Sigmoid colon (tissue), 4 donors: ENCODE data around the gene RNF113A.

Experiments used
- CTCF ChIP-seq, 4 experiments: fragments of 450-650 bp in 3 of 4; fragments of 200-600 bp in 1 of 4; IDR thresholded peaks; one replicate each; pipeline ENCODE4 v1.5.1; 2016 to 2019; ENCODE audit warnings: antibody characterized with exemption in 4 of 4, mild to moderate bottlenecking in 3 of 4, moderate library complexity in 2 of 4
- EP300 ChIP-seq, 4 donors: sonication (generic); formaldehyde crosslinking; IDR thresholded peaks; one replicate each; pipeline ENCODE4 v1.6.1; 2017; ENCODE audit warnings: antibody characterized with exemption in 4 of 4
- POLR2A ChIP-seq, 2 donors: fragments of 450-650 bp; IDR thresholded peaks; one replicate each; pipeline ENCODE4 v1.6.1; 2016; ENCODE audit warnings: antibody characterized with exemption in 2 of 2, mild to moderate bottlenecking in 2 of 2, moderate library complexity in 2 of 2
- POLR2AphosphoS5 ChIP-seq, 4 donors: sonication (generic); formaldehyde crosslinking; IDR thresholded peaks; one replicate each; pipeline ENCODE4 v1.6.1; 2017; ENCODE audit warnings: antibody characterized with exemption in 4 of 4

- no peak for TF ChIP-seq CTCF (IDR thresholded peaks at IDR 0.05)
- no peak for TF ChIP-seq POLR2A (IDR thresholded peaks at IDR 0.05)
- no peak for TF ChIP-seq EP300 (IDR thresholded peaks at IDR 0.05)
- no peak for TF ChIP-seq POLR2AphosphoS5 (IDR thresholded peaks at IDR 0.05)
Observed at GRCh38 chrX:119871245-119871598, 311 bp downstream of the RNF113A start.
